Fibroblast of mammary gland (primary cell): ENCODE results near the gene OSBP.
"Not testable (repeated sequence)": the region's sequence is repeated elsewhere in the genome, so short reads cannot be mapped to it uniquely, and the experiment has no call there.

Experiments used
- DNase-seq: peaks from one replicate; pipeline ENCODE4 v3.0.0-alpha.2; 2010; ENCODE audit warnings: low read depth
- H3K4me3 ChIP-seq: 2 replicates; pipeline ENCODE4 v1.5.1; 2011; ENCODE audit warnings: low read depth, mild to moderate bottlenecking, low read length, moderate library complexity; ENCODE audit not compliant: control insufficient read depth
- TF ChIP-seq, protein P1 (sequence below): conservative IDR thresholded peaks from 2 replicates; pipeline ENCODE4 v1.5.1; 2011; ENCODE audit warnings: low read depth, low read length, inconsistent platforms; ENCODE audit not compliant: control insufficient read depth, insufficient read depth

The OSBP gene

DNA sequence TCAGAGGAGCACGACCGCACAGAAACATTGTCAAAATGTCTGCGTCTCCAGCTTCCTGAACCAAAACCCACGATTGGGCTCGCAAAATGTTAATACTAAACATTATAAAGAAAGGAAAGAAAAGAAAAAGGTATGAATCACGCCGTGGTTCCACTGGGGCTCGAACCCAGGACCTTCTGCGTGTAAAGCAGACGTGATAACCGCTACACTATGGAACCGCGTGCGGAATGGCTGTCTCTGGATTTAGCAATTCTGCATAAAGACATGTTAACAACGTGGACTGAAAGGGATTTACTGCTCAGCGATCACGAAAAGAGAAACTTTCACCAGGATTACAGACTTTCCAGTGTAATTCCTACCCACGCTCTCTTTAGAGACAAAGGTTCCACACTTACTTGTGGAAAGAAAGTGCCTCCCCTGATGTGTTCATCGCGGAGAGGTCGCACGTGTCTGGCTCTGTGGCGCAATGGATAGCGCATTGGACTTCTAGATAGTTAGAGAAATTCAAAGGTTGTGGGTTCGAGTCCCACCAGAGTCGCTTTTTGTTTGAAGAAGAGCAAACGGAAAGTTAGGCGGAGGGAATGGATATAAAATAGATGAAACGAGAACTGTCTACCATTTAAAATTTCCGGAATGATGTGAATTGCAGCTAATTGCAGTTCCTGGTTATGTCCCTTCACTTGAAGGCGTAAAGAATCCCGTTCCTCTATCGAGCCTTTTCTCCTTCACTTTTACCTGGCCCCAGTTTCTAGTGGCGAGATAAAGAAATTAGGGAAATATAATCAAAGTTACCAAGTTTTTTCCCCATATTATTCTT, 64.5 kb downstream of the OSBP start:
- peak; percentile 95 for DNase-seq
- TF ChIP-seq, protein P1, sequence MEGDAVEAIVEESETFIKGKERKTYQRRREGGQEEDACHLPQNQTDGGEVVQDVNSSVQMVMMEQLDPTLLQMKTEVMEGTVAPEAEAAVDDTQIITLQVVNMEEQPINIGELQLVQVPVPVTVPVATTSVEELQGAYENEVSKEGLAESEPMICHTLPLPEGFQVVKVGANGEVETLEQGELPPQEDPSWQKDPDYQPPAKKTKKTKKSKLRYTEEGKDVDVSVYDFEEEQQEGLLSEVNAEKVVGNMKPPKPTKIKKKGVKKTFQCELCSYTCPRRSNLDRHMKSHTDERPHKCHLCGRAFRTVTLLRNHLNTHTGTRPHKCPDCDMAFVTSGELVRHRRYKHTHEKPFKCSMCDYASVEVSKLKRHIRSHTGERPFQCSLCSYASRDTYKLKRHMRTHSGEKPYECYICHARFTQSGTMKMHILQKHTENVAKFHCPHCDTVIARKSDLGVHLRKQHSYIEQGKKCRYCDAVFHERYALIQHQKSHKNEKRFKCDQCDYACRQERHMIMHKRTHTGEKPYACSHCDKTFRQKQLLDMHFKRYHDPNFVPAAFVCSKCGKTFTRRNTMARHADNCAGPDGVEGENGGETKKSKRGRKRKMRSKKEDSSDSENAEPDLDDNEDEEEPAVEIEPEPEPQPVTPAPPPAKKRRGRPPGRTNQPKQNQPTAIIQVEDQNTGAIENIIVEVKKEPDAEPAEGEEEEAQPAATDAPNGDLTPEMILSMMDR: no peak
- H3K4me3 ChIP-seq: peak overlapping the region; percentile 79

GRCh38 chr11:59550368-59550841, 65.2 kb downstream of the OSBP start:
- TF ChIP-seq, protein P1: peak; percentile 23
- peak; percentile 97 for DNase-seq
- peak overlapping the region; percentile 79 for H3K4me3 ChIP-seq

DNA sequence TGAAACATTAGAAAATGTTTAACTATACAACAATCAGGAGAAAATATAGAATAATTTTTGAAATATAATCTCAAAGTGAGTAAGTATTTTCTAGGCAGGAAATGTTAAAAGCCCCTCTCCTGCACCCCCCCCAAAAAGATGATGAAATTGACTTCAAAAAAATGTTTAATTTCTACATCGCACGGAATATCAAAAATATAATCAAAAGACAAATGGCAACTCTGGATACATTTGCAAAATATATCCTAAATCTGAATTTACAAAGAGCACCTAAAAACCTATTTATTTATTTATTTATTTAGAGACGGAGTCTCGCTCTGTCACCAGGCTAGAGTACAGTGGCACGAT, 67.3 kb downstream of the OSBP start:
- TF ChIP-seq, protein P1: no peak

DNA sequence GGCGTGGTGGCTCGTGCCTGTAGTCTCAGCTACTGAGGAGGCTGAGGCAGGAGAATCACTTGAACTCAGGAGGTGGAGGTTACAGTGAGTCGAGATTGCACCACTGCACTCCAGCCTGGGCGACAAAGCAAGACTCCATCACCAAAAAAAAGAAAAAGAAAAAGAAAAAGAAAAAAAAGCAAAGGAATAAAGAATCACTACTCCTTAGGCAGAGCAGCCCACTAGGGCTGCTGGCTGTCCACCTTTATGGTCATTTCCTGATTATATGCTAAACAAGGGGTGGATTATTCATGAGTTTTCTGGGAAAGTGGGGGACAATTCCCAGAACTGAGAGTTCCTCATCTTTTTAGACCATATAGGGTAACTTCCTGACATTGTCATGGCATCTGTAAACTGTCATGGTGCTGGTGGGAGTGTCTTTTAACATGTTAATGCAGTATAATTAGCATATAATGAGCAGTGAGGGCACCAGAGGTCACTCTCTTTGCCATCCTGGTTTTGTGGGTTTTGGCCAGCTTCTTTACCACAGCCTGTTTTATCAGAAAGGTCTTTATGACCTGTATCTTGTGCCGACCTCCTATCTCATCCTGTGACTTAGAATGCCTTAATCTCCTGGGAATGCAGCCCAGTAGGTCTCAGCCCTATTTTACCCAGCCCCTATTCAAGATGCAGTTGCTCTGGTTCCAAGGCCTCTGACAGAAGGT, 67.8 kb downstream of the OSBP start:
- not testable (repeated sequence) for H3K4me3 ChIP-seq, DNase-seq

More for the DNA sequence above, 67.3 kb downstream of the OSBP start:
- DNase-seq: no peak
- H3K4me3 ChIP-seq: no peak overlapping the region

GRCh38 chr11:59545179-59546020, 70.2 kb downstream of the OSBP start:
- no peak overlapping the region for H3K4me3 ChIP-seq
- TF ChIP-seq, protein P1: no peak
- peak; percentile 90 for DNase-seq

DNA sequence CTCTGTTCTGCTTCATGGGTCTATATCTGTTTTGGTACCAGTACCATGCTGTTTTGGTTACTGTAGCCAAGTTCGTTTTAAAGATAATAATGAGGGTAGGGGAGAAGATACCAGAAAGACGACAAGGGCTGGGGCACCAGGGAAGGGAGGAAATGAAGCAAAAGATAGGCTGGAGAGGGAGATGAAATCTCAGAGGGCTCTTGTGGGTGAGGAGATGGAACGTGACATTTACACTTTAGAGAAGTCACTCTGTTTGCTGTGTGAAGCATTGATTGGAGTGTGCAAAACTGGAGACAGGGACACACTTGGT, 70.8 kb downstream of the OSBP start:
- DNase-seq: no peak
- TF ChIP-seq, protein P1: no peak
- no peak overlapping the region for H3K4me3 ChIP-seq

DNA sequence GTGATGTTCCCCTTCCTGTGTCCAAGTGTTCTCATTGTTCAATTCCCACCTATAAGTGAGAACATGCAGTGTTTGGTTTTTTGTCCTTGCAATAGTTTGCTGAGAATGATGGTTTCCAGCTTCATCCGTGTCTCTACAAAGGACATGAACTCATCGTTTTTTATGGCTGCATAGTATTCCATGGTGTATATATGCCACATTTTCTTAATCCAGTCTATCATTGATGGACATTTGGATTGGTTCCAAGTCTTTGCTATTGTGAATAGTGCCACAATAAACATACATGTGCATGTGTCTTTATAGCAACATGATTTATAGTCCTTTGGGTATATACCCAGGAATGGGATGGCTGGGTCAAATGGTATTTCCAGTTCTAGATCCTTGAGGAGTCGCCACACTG, 71.9 kb downstream of the OSBP start:
- H3K4me3 ChIP-seq, DNase-seq: not testable (repeated sequence)
